B cell (primary cell): ENCODE results near the gene ABCB10. TPM values are rescaled to one million over a fixed set of nuclear protein-coding genes. Genes with fewer than 3 reads are reported as not detected.

Source experiments
- ATAC-seq: fragments of 200-7000 bp; cut with Tn5 transposase; one replicate; pipeline ENCODE4 v1.10.0; 2021; ENCODE audit warnings: low read depth, mild to moderate bottlenecking, moderate number of reproducible peaks, moderate library complexity
- CTCF ChIA-PET: fragments of 350-600 bp; sonication (Branson Sonifier 250); formaldehyde crosslinking; loops from one replicate; lab custom pipeline; 2021; ENCODE audit warnings: antibody characterized with exemption, inconsistent platforms; lab: Charles Lee
- POLR2A ChIA-PET: fragments of 350-600 bp; sonication (Branson Sonifier 250); formaldehyde crosslinking; loops from one replicate; lab custom pipeline; 2021; ENCODE audit warnings: antibody characterized with exemption; lab: Charles Lee
- DNase-seq: peaks from one replicate; pipeline ENCODE4 v3.0.0; 2013
- H2AFZ ChIP-seq: 2 replicates; pipeline ENCODE4 v1.6.1; 2012; ENCODE audit warnings: mild to moderate bottlenecking, low read depth, low read length; ENCODE audit not compliant: insufficient read depth, poor library complexity, severe bottlenecking
- H3K27ac ChIP-seq, 2 donors: 1 replicate in 1 of 2; 2 replicates in 1 of 2; pipeline ENCODE4 v1.5.1; 2012 to 2013; ENCODE audit warnings: low read length in 2 of 2, mild to moderate bottlenecking in 2 of 2, moderate library complexity in 1 of 2
- H3K27me3 ChIP-seq, 4 experiments: fragments of 200-600 bp in 1 of 4; sonication (generic) in 1 of 4; replicated peaks in 1 of 4; 1 replicate in 2 of 4; 2 replicates in 2 of 4; pipeline versions ENCODE4 v1.6.1 to v1.7.0; 2013 to 2016; ENCODE audit warnings: low read length in 3 of 4, mild to moderate bottlenecking in 2 of 4, mixed read lengths in 1 of 4, moderate library complexity in 1 of 4; ENCODE audit not compliant: insufficient read depth in 4 of 4, control insufficient read depth in 3 of 4; ENCODE audit errors: control extremely low read depth in 1 of 4
- H3K36me3 ChIP-seq, 2 experiments: replicated peaks in 1 of 2; 1 replicate in 1 of 2; 2 replicates in 1 of 2; pipeline versions ENCODE4 v1.6.1 to v1.7.1; 2013; ENCODE audit warnings: low read length in 1 of 2; ENCODE audit not compliant: insufficient read depth in 2 of 2, control insufficient read depth in 1 of 2; ENCODE audit errors: control extremely low read depth in 1 of 2, extremely low read depth in 1 of 2
- H3K4me1 ChIP-seq, 2 donors: fragments of 200-600 bp in 1 of 2; sonication (generic) in 1 of 2; 1 replicate in 1 of 2; 2 replicates in 1 of 2; pipeline versions ENCODE4 v1.5.1 to v1.6.1; 2013 to 2017; ENCODE audit warnings: low read length in 2 of 2; ENCODE audit not compliant: control insufficient read depth in 2 of 2, insufficient read depth in 2 of 2
- H3K4me2 ChIP-seq: replicated peaks from 2 replicates; pipeline ENCODE3; 2012; ENCODE audit warnings: mild to moderate bottlenecking, low read depth, low read length; ENCODE audit not compliant: poor library complexity, severe bottlenecking
- H3K4me3 ChIP-seq, 5 experiments: fragments of 200-600 bp in 1 of 5; sonication (generic) in 1 of 5; 1 replicate in 3 of 5; 2 replicates in 2 of 5; pipeline versions ENCODE4 v1.5.1 to v1.7.0; 2011 to 2016; ENCODE audit warnings: low read length in 4 of 5, mild to moderate bottlenecking in 4 of 5, low read depth in 2 of 5, control low read depth in 1 of 5, moderate library complexity in 1 of 5; ENCODE audit not compliant: insufficient read depth in 1 of 5; ENCODE audit errors: control extremely low read depth in 1 of 5, extremely low read depth in 1 of 5
- H3K79me2 ChIP-seq: fragments of 200-600 bp; sonication (generic); one replicate; pipeline ENCODE4 v1.6.0; 2016; ENCODE audit warnings: low read length; ENCODE audit not compliant: control insufficient read depth, insufficient read depth
- H3K9ac ChIP-seq: fragments of 200-600 bp; sonication (generic); 2 replicates; pipeline ENCODE4 v1.6.1; 2017; ENCODE audit warnings: mild to moderate bottlenecking, low read length, moderate library complexity
- H3K9me3 ChIP-seq, 3 donors: one replicate each; pipeline versions ENCODE4 v1.6.1 to v1.7.1; 2013; ENCODE audit warnings: low read length in 2 of 3; ENCODE audit not compliant: control insufficient read depth in 2 of 3, insufficient read depth in 1 of 3; ENCODE audit errors: control extremely low read depth in 1 of 3
- H4K20me1 ChIP-seq: 2 replicates; pipeline ENCODE4 v1.6.0; 2012; ENCODE audit warnings: mild to moderate bottlenecking, low read length; ENCODE audit not compliant: insufficient read depth, control insufficient read depth, poor library complexity, severe bottlenecking
- H3K27ac Mint-ChIP-seq: one replicate; pipeline ENCODE4 v1.8.0; 2021; ENCODE audit warnings: mixed read lengths
- H3K27me3 Mint-ChIP-seq: one replicate; pipeline ENCODE4 v1.8.0; 2021; ENCODE audit warnings: mixed read lengths
- H3K4me1 Mint-ChIP-seq: one replicate; pipeline ENCODE4 v1.8.0; 2021; ENCODE audit warnings: mixed read lengths
- H3K4me3 Mint-ChIP-seq: one replicate; pipeline ENCODE4 v1.8.0; 2021; ENCODE audit warnings: mixed read lengths
- H3K9me3 Mint-ChIP-seq: one replicate; pipeline ENCODE4 v1.8.0; 2022; ENCODE audit warnings: mixed read lengths; ENCODE audit not compliant: insufficient read depth
- CTCF ChIP-seq: fragments of 200-600 bp; IDR thresholded peaks from one replicate; pipeline ENCODE4 v1.8.0; 2022; ENCODE audit warnings: antibody characterized with exemption, mild to moderate bottlenecking
- EZH2 ChIP-seq: IDR thresholded peaks from 2 replicates; pipeline ENCODE4 v1.6.1; 2012; ENCODE audit warnings: borderline replicate concordance, low read depth, mild to moderate bottlenecking, moderate library complexity, low read length; ENCODE audit not compliant: insufficient read depth, poor library complexity, severe bottlenecking
- WGBS: methylation state at CpG from one replicate; pipeline ENCODE4 v1.1.5; 2013; ENCODE audit warnings: missing lambda C conversion rate; ENCODE audit not compliant: insufficient coverage; 5-methylcytosine and 5-hydroxymethylcytosine counted together
- intact Hi-C: fragments of 100-400 bp; cut with micrococcal nuclease; formaldehyde crosslinking; loops from one replicate; pipeline ENCODE4 v1.10.0; 2022
- polyA plus RNA-seq: library from polyadenylated mRNA; depleted of rRNA; stranded (reverse); fragments of >200 nt; gene quantifications from 2 replicates; pipeline ENCODE4 v1.2.3, GENCODE V29; 2012
- total RNA-seq, 2 donors: library from RNA; stranded (reverse); fragments of 120-200 nt in 1 of 2; gene quantifications; 1 replicate in 1 of 2; 2 replicates in 1 of 2; pipeline versions ENCODE4 v1.2.3 to v1.2.4, GENCODE V29; 2013 to 2022

Gene ABCB10
- total and polyA plus RNA-seq, 2 donors (not counting 1 experiment from before 2014, with no cell fraction given), result 6.5 to 18.6 TPM

DNA sequence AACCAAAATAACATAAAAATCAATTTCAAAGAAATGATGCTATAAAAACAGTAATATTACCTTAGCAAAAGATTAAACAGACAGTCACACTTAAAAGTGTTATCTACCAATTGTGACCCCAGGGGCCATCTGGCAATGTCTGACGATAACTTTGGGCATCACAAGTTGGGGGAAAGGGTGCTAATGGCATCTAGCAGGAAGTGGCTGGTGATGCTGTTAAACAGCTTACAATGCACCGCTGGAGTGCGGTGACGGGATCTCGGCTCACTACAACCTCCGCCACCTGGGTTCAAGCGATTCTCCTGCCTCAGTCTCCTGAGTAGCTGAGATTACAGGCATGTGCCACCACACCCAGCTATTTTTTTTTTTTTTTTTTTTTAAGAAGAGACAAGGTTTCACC, 78.0 kb downstream of the ABCB10 start:
- H3K27ac Mint-ChIP-seq, result peak overlapping the region; percentile 91
- peaks cover 10 to 48% of the 10 kb centered on the region in 2 experiments for H3K36me3 ChIP-seq
- H3K9ac ChIP-seq, result peak overlapping the region; percentile 17
- DNase-seq, result peak; percentile 81
- H3K4me2 ChIP-seq, result peak overlapping the region; percentile 42
- peak; percentile 51 for ATAC-seq
- H3K4me1 ChIP-seq, result peaks cover 40 to 41% of the 10 kb centered on the region in 2 donors
- peaks cover 4% of the 10 kb centered on the region for H3K79me2 ChIP-seq
- peak overlapping the region; percentile 78 to 85 for H3K27ac ChIP-seq
- no peaks in the 10 kb centered on the region for H3K27me3 ChIP-seq
- intact Hi-C loops, result loop anchor here (1.0 to 5.0 kb wide), 3 partner anchors 28 to 1693 kb away; partner anchors contain the start of genes CCSAP and NUP133
- ChIA-PET POLR2A (interaction anchor here (0.6 to 2.0 kb wide), 7 partner anchors 28 to 321 kb away, joined by 3 to 9 read pairs (median 3); partner anchors contain the start of genes ABCB10, CCSAP, NUP133 and RAB4A), CTCF (interaction anchor here (0.6 to 12.0 kb wide), 16 partner anchors 11 to 816 kb away, joined by 3 to 313 read pairs (median 10); partner anchors contain the start of genes ABCB10, CCSAP and NUP133)
- no peaks in the 10 kb centered on the region for H3K27me3 Mint-ChIP-seq
- 45% methylated on average over 1 of the region's 7 CpGs for WGBS
- TF ChIP-seq EZH2 (no peak), CTCF (no peak)
- H2AFZ ChIP-seq, result peak overlapping the region; percentile 25
- no peaks in the 10 kb centered on the region for H4K20me1 ChIP-seq
- no peaks in the 10 kb centered on the region for H3K9me3 Mint-ChIP-seq
- peak overlapping the region; percentile 64 for H3K4me3 Mint-ChIP-seq
- H3K4me3 ChIP-seq, result peak overlapping the region in 1 of 5 experiments; percentile 48
- H3K9me3 ChIP-seq, result no peaks in the 10 kb centered on the region
- peaks cover 45% of the 10 kb centered on the region for H3K4me1 Mint-ChIP-seq
